ENCODE results near the gene PRDX5. TPM values are rescaled to one million over a fixed set of nuclear protein-coding genes. Genes with fewer than 3 reads are reported as not detected.

Gene PRDX5
- total and polyA plus RNA-seq, 2 donors (not counting 1 experiment from before 2014, with no cell fraction given): 50.4 to 95.5 TPM

GRCh38 chr11:64288353-64288750, 29.6 kb upstream of the PRDX5 start:
- TF ChIP-seq EZH2 (IDR thresholded peaks at IDR 0.05; ENCODE audit: borderline replicate concordance, insufficient read depth, low read depth, low read length, poor library complexity, severe bottlenecking): no peak
- TF ChIP-seq CTCF (IDR thresholded peaks at IDR 0.05): no peak
- Histone ChIP-seq H3K79me2 (ENCODE audit: control insufficient read depth, insufficient read depth, low read length) (peaks cover 21% of the 10 kb centered on the region), H2AFZ (ENCODE audit: insufficient read depth, low read depth, low read length, poor library complexity, severe bottlenecking) (no peak overlapping the region), H3K36me3 (replicated peaks in 1 of 2; ENCODE audit: control extremely low read depth in 1 of 2, control insufficient read depth in 1 of 2, extremely low read depth in 1 of 2, insufficient read depth in 2 of 2, low read length in 1 of 2) (no peaks in the 10 kb centered on the region), H3K9me3 (ENCODE audit: control extremely low read depth in 1 of 3, control insufficient read depth in 2 of 3, insufficient read depth in 1 of 3, low read length in 2 of 3) (peaks cover 0 to 11% (median 0%) of the 10 kb centered on the region in 3 donors), H3K4me2 (replicated peaks; ENCODE audit: low read depth, low read length, poor library complexity, severe bottlenecking) (no peak overlapping the region), H4K20me1 (ENCODE audit: control insufficient read depth, insufficient read depth, low read length, poor library complexity, severe bottlenecking) (peaks cover 32% of the 10 kb centered on the region), H3K27me3 (replicated peaks in 1 of 4; ENCODE audit: control extremely low read depth in 1 of 4, control insufficient read depth in 3 of 4, insufficient read depth in 4 of 4, low read length in 3 of 4) (peaks cover 0 to 25% (median 15%) of the 10 kb centered on the region in 4 experiments), H3K27ac (ENCODE audit: low read length in 2 of 2) (no peak overlapping the region), H3K4me3 (ENCODE audit: control extremely low read depth in 1 of 5, extremely low read depth in 1 of 5, insufficient read depth in 1 of 5, low read depth in 2 of 5, low read length in 4 of 5) (no peak overlapping the region), H3K9ac (ENCODE audit: low read length) (no peak overlapping the region), H3K4me1 (ENCODE audit: control insufficient read depth in 2 of 2, insufficient read depth in 2 of 2, low read length in 2 of 2) (peaks cover 26 to 34% of the 10 kb centered on the region in 2 donors)
- WGBS (ENCODE audit: insufficient coverage): 90% methylated on average over 8 of the region's 9 CpGs
- H3K4me1 Mint-ChIP-seq: peaks cover 23% of the 10 kb centered on the region
- ChIA-PET POLR2A (no interaction called here), CTCF (interaction anchor here (2.1 to 6.8 kb wide), 3 partner anchors 14 to 84 kb away, joined by 5 to 47 read pairs (median 8); partner anchors contain the start of gene CATSPERZ)
- ATAC-seq (ENCODE audit: low read depth) (no peak), DNase-seq (no peak)
- H3K27ac Mint-ChIP-seq: no peak overlapping the region
- peaks cover 13% of the 10 kb centered on the region for H3K27me3 Mint-ChIP-seq
- no peak overlapping the region for H3K4me3 Mint-ChIP-seq
- intact Hi-C loops (cut with micrococcal nuclease): no loop called here
- H3K9me3 Mint-ChIP-seq (ENCODE audit: insufficient read depth): no peaks in the 10 kb centered on the region

DNA sequence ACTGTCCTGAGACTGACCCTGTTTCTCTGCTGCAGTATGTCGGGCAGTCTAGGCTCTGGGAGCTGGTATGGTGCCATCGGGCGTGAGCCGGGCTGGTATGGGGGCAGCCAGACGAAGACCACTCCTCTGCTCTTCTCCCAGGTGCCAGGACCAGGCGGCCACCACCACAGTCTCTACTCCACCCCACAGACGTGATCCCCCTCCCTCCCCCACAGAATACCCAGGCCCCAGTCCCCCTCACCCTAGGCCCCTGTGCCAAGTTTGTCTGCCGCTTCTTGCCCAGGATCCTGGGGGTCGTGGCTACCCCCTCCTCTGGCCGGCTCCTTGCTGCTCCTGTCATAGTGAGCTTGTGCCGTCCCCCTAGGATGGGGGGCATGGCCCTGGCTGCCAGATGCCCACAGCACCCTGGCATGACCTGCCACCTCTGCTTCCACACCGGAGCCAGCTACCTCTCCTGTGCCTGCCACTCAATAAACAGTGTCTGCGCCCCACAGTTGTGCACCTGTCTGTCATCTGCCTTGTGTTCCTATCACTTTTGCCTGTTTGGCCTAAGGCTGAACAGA, 28.8 kb upstream of the PRDX5 start:
- Histone ChIP-seq H3K36me3 (replicated peaks in 1 of 2; ENCODE audit: control extremely low read depth in 1 of 2, control insufficient read depth in 1 of 2, extremely low read depth in 1 of 2, insufficient read depth in 2 of 2, low read length in 1 of 2) (no peaks in the 10 kb centered on the region), H2AFZ (ENCODE audit: insufficient read depth, low read depth, low read length, poor library complexity, severe bottlenecking) (no peak overlapping the region), H3K4me1 (ENCODE audit: control insufficient read depth in 2 of 2, insufficient read depth in 2 of 2, low read length in 2 of 2) (peaks cover 19 to 30% of the 10 kb centered on the region in 2 donors), H4K20me1 (ENCODE audit: control insufficient read depth, insufficient read depth, low read length, poor library complexity, severe bottlenecking) (peaks cover 32% of the 10 kb centered on the region), H3K79me2 (ENCODE audit: control insufficient read depth, insufficient read depth, low read length) (peaks cover 16% of the 10 kb centered on the region), H3K9me3 (ENCODE audit: control extremely low read depth in 1 of 3, control insufficient read depth in 2 of 3, insufficient read depth in 1 of 3, low read length in 2 of 3) (peaks cover 0 to 11% (median 0%) of the 10 kb centered on the region in 3 donors), H3K27me3 (replicated peaks in 1 of 4; ENCODE audit: control extremely low read depth in 1 of 4, control insufficient read depth in 3 of 4, insufficient read depth in 4 of 4, low read length in 3 of 4) (peaks cover 0 to 32% (median 20%) of the 10 kb centered on the region in 4 experiments), H3K4me3 (ENCODE audit: control extremely low read depth in 1 of 5, extremely low read depth in 1 of 5, insufficient read depth in 1 of 5, low read depth in 2 of 5, low read length in 4 of 5) (no peak overlapping the region), H3K27ac (ENCODE audit: low read length in 2 of 2) (no peak overlapping the region), H3K9ac (ENCODE audit: low read length) (no peak overlapping the region), H3K4me2 (replicated peaks; ENCODE audit: low read depth, low read length, poor library complexity, severe bottlenecking) (no peak overlapping the region)
- DNase-seq (no peak), ATAC-seq (ENCODE audit: low read depth) (no peak)
- CTCF ChIA-PET: interaction anchor here (1.2 to 6.8 kb wide), 5 partner anchors 14 to 85 kb away, joined by 3 to 47 read pairs (median 6); partner anchors contain the start of gene CATSPERZ
- H3K4me1 Mint-ChIP-seq: peaks cover 19% of the 10 kb centered on the region
- WGBS (ENCODE audit: insufficient coverage): 96% methylated on average over 12 of the region's 13 CpGs
- peaks cover 17% of the 10 kb centered on the region for H3K27me3 Mint-ChIP-seq
- POLR2A ChIA-PET: no interaction called here
- TF ChIP-seq CTCF (IDR thresholded peaks at IDR 0.05): no peak
- TF ChIP-seq EZH2 (IDR thresholded peaks at IDR 0.05; ENCODE audit: borderline replicate concordance, insufficient read depth, low read depth, low read length, poor library complexity, severe bottlenecking): no peak
- intact Hi-C loops (cut with micrococcal nuclease): no loop called here
- no peaks in the 10 kb centered on the region for H3K9me3 Mint-ChIP-seq (ENCODE audit: insufficient read depth)
- no peak overlapping the region for H3K4me3 Mint-ChIP-seq
- H3K27ac Mint-ChIP-seq: no peak overlapping the region

Measured in B cell (primary cell).